Stimulated activated CD4-positive, alpha-beta T cell treated with anti-CD3 and anti-CD28 coated beads, TNF-alpha, amount 100 ng/mL, for 4 hours (primary cell): ENCODE measurements around the gene CYSTM1.
A peak's percentile ranks its signal among the peaks of the same experiment; 100 is the strongest.

Experiments used
- DNase-seq, 3 experiments: peaks; one replicate each; pipeline ENCODE4 v3.0.0-alpha.2; 2020; ENCODE audit warnings: low read depth in 3 of 3

CYSTM1 gene

GRCh38 chr5:140236891-140237598 is 62.1 kb downstream of the CYSTM1 start:
- DNase-seq = no peak

- no peak for DNase-seq
These were observed 63.8 kb downstream of the CYSTM1 start for GRCh38 chr5:140238756-140239155.

- DNase-seq = no peak
These were observed 64.5 kb downstream of the CYSTM1 start for GRCh38 chr5:140239461-140239860.

- peak; percentile 35 to 46 (median 42) for DNase-seq
These were observed 65.1 kb downstream of the CYSTM1 start for GRCh38 chr5:140239939-140240700.

- DNase-seq = no peak
These were observed 66.2 kb downstream of the CYSTM1 start for GRCh38 chr5:140240987-140241706.

- DNase-seq = no peak
These were observed 67.1 kb downstream of the CYSTM1 start for GRCh38 chr5:140242099-140242498.

- no peak for DNase-seq
These were observed 68.0 kb downstream of the CYSTM1 start for GRCh38 chr5:140242890-140243585.

GRCh38 chr5:140243706-140244250 is 68.8 kb downstream of the CYSTM1 start:
- DNase-seq = no peak

- peak; percentile 55 to 70 (median 60) for DNase-seq
These were observed 69.6 kb downstream of the CYSTM1 start for GRCh38 chr5:140244525-140245025.

- no peak for DNase-seq
These were observed 70.4 kb downstream of the CYSTM1 start for GRCh38 chr5:140245341-140245740.

- DNase-seq = no peak
These were observed 70.9 kb downstream of the CYSTM1 start for GRCh38 chr5:140245926-140246325.

GRCh38 chr5:140246378-140247122 is 71.6 kb downstream of the CYSTM1 start:
- no peak for DNase-seq

GRCh38 chr5:140248414-140248813 is 73.4 kb downstream of the CYSTM1 start:
- DNase-seq = no peak

- DNase-seq = no peak
These were observed 74.5 kb downstream of the CYSTM1 start for GRCh38 chr5:140249536-140249935.

GRCh38 chr5:140250386-140250785 is 75.4 kb downstream of the CYSTM1 start:
- DNase-seq = no peak

- DNase-seq = peak in 2 of 3 experiments; percentile 26 to 38
These were observed 76.6 kb downstream of the CYSTM1 start for GRCh38 chr5:140251527-140251973.

GRCh38 chr5:140252470-140253126 is 77.6 kb downstream of the CYSTM1 start:
- no peak for DNase-seq

- no peak for DNase-seq
These were observed 79.0 kb downstream of the CYSTM1 start for GRCh38 chr5:140253985-140254384.

- DNase-seq = no peak
These were observed 80.6 kb downstream of the CYSTM1 start for GRCh38 chr5:140255460-140256157.
